HepG2 (cell line): ENCODE measurements around the gene MORN3. TPM values are rescaled to one million over a fixed set of nuclear protein-coding genes. Genes with fewer than 3 reads are reported as not detected.

Experiments used
- ATAC-seq: fragments of 200-7000 bp; cut with Tn5 transposase; 3 replicates; pipeline ENCODE4 v1.9.1; 2020; ENCODE audit warnings: mild to moderate bottlenecking, moderate library complexity
- BruUV-seq: library from RNA; stranded (reverse); fragments of 400-500 nt; replicated peaks from 2 replicates; lab custom pipeline; 2021; lab: Mats Ljungman, UMichigan
- CTCF ChIA-PET: fragments of 300-600 bp; formaldehyde crosslinking; extraction: SDS; loops from one replicate; lab custom pipeline; 2021; ENCODE audit warnings: low total read pairs, inconsistent platforms, low intra/inter-chr PET ratio; lab: Yijun Ruan, JAX
- POLR2A ChIA-PET: fragments of 350-600 bp; sonication (Branson Sonifier 250); formaldehyde crosslinking; loops from one replicate; lab custom pipeline; 2020; ENCODE audit warnings: antibody characterized with exemption, inconsistent platforms; lab: Yijun Ruan, JAX
- DNase-seq: peaks from one replicate; pipeline ENCODE4 v3.0.0-alpha.2; 2015; ENCODE audit warnings: low spot score
- FAIRE-seq: peaks from 3 replicates; lab custom pipeline; 2011; peaks lifted over from hg19 to GRCh38; lab: Jason Lieb, UNC
- H2AFZ ChIP-seq: one replicate; pipeline ENCODE4 v1.6.1; 2011; ENCODE audit warnings: low read length, inconsistent platforms
- H3K27ac ChIP-seq: fragments of 300-600 bp; 3 replicates; pipeline ENCODE4 v1.8.0; 2011; ENCODE audit warnings: mixed run types, mild to moderate bottlenecking, mixed read lengths, low read length, inconsistent platforms; ENCODE audit not compliant: insufficient read depth; ENCODE audit errors: extremely low read length
- H3K27me3 ChIP-seq, 2 experiments: fragments of 200-600 bp in 1 of 2; 2 replicates in 1 of 2; 3 replicates in 1 of 2; pipeline versions ENCODE4 v1.6.0 to v1.8.0; 2011; ENCODE audit warnings: low read length in 2 of 2, mild to moderate bottlenecking in 2 of 2, moderate library complexity in 2 of 2, inconsistent platforms in 1 of 2; ENCODE audit not compliant: insufficient read depth in 2 of 2, control insufficient read depth in 1 of 2
- H3K36me3 ChIP-seq, 2 experiments: fragments of 200-600 bp in 1 of 2; replicated peaks in 1 of 2; 2 replicates in 1 of 2; 3 replicates in 1 of 2; pipeline versions ENCODE4 v1.5.1 to v1.8.0; 2011; ENCODE audit warnings: low read length in 2 of 2, inconsistent platforms in 1 of 2; ENCODE audit not compliant: insufficient read depth in 2 of 2, control insufficient read depth in 1 of 2
- H3K4me1 ChIP-seq: 2 replicates; pipeline ENCODE4 v1.5.1; 2012; ENCODE audit warnings: low read length, inconsistent platforms; ENCODE audit not compliant: insufficient read depth
- H3K4me2 ChIP-seq: 2 replicates; pipeline ENCODE4 v1.6.0; 2011; ENCODE audit warnings: low read depth, low read length, inconsistent platforms
- H3K4me3 ChIP-seq, 3 experiments: fragments of 200-600 bp in 1 of 3; sonication (generic), shearing (Covaris generic) in 1 of 3; replicated peaks in 1 of 3; 2 replicates each; pipeline ENCODE4 v1.5.1; 2011 to 2016; ENCODE audit warnings: low read length in 3 of 3, inconsistent platforms in 2 of 3, low read depth in 2 of 3, mild to moderate bottlenecking in 2 of 3, control low read depth in 1 of 3, mixed read lengths in 1 of 3; ENCODE audit not compliant: insufficient read depth in 1 of 3
- H3K79me2 ChIP-seq: one replicate; pipeline ENCODE4 v1.6.1; 2011; ENCODE audit warnings: low read length, inconsistent platforms; ENCODE audit not compliant: insufficient read depth
- H3K9ac ChIP-seq: 2 replicates; pipeline ENCODE4 v1.6.0; 2011; ENCODE audit warnings: mild to moderate bottlenecking, low read depth, low read length, inconsistent platforms; ENCODE audit not compliant: insufficient read depth
- H3K9me3 ChIP-seq: 2 replicates; pipeline ENCODE4 v1.5.1; 2012; ENCODE audit warnings: mild to moderate bottlenecking, low read length
- H4K20me1 ChIP-seq: 2 replicates; pipeline ENCODE4 v1.6.0; 2011; ENCODE audit warnings: inconsistent platforms, mild to moderate bottlenecking, low read length, moderate library complexity; ENCODE audit not compliant: insufficient read depth
- CBFB ChIP-seq: sonication (generic); formaldehyde crosslinking; IDR thresholded peaks from 2 replicates; pipeline ENCODE4 v1.4.0; 2020; ENCODE audit warnings: missing genetic modification reagents
- ELF1 ChIP-seq: sonication (generic); formaldehyde crosslinking; IDR thresholded peaks from 2 replicates; pipeline ENCODE4 v1.4.0; 2020; ENCODE audit warnings: missing genetic modification reagents
- MEIS2 ChIP-seq: sonication (generic); formaldehyde crosslinking; IDR thresholded peaks from 2 replicates; pipeline ENCODE4 v1.9.0; 2021; ENCODE audit warnings: mild to moderate bottlenecking, missing genetic modification reagents
- MIXL1 ChIP-seq: IDR thresholded peaks from 2 replicates; pipeline ENCODE4 v1.6.1; 2016
- PAF1 ChIP-seq: IDR thresholded peaks from 2 replicates; pipeline ENCODE4 v1.6.1; 2016; ENCODE audit warnings: missing genetic modification reagents, missing compliant biosample characterization
- RBM39 ChIP-seq: fragments of 200-400 bp; formaldehyde crosslinking; IDR thresholded peaks from one replicate; pipeline ENCODE4 v1.6.1; 2018; ENCODE audit warnings: antibody characterized with exemption, mild to moderate bottlenecking, low read depth, low read length; ENCODE audit not compliant: poor library complexity, severe bottlenecking
- RCOR2 ChIP-seq: IDR thresholded peaks from 2 replicates; pipeline ENCODE4 v1.6.1; 2016; ENCODE audit warnings: missing biosample characterization, missing genetic modification reagents
- RFX3 ChIP-seq: IDR thresholded peaks from 2 replicates; pipeline ENCODE4 v1.6.1; 2016; ENCODE audit warnings: missing biosample characterization, missing genetic modification reagents
- SOX6 ChIP-seq, 2 experiments: fragments of 450-650 bp in 1 of 2; sonication (generic) in 1 of 2; formaldehyde crosslinking in 1 of 2; IDR thresholded peaks; 2 replicates each; pipeline versions ENCODE4 v1.4.0 to v1.6.1; 2017 to 2020; ENCODE audit warnings: antibody characterized with exemption in 1 of 2, mild to moderate bottlenecking in 1 of 2, missing genetic modification reagents in 1 of 2
- TBX2 ChIP-seq: sonication (generic); formaldehyde crosslinking; IDR thresholded peaks from 2 replicates; pipeline ENCODE4 v1.5.0; 2020; ENCODE audit warnings: missing genetic modification reagents, mild to moderate bottlenecking, borderline replicate concordance
- TMF1 ChIP-seq: sonication (generic); formaldehyde crosslinking; IDR thresholded peaks from 2 replicates; pipeline ENCODE4 v1.8.1; 2022; ENCODE audit warnings: low read depth, missing genetic modification reagents
- U2AF2 ChIP-seq: fragments of 200-400 bp; formaldehyde crosslinking; IDR thresholded peaks from 2 replicates; pipeline ENCODE4 v1.6.1; 2017; ENCODE audit warnings: low read depth, mild to moderate bottlenecking, low read length
- ZBTB49 ChIP-seq: sonication (generic); formaldehyde crosslinking; IDR thresholded peaks from 2 replicates; pipeline ENCODE4 v1.4.0; 2020; ENCODE audit warnings: missing genetic modification reagents, borderline replicate concordance
- ZEB1 ChIP-seq: IDR thresholded peaks from 2 replicates; pipeline ENCODE4 v1.6.1; 2012; ENCODE audit warnings: mild to moderate bottlenecking, low read depth, inconsistent platforms; ENCODE audit not compliant: insufficient replicate concordance
- ZFX ChIP-seq: sonication (generic); formaldehyde crosslinking; IDR thresholded peaks from 2 replicates; pipeline ENCODE4 v1.4.0; 2020; ENCODE audit warnings: mild to moderate bottlenecking, low read depth, missing genetic modification reagents, moderate library complexity
- ZNF207 ChIP-seq: fragments of 450-650 bp; IDR thresholded peaks from 2 replicates; pipeline ENCODE4 v1.6.1; 2016; ENCODE audit warnings: antibody characterized with exemption, borderline replicate concordance
- ZNF256 ChIP-seq: sonication (generic); formaldehyde crosslinking; conservative IDR thresholded peaks from 2 replicates; pipeline ENCODE4 v1.4.0; 2020; ENCODE audit warnings: missing genetic modification reagents
- ZNF446 ChIP-seq: sonication (generic); formaldehyde crosslinking; IDR thresholded peaks from 2 replicates; pipeline ENCODE4 v1.5.0; 2020; ENCODE audit warnings: mild to moderate bottlenecking, missing genetic modification reagents
- ZNF451 ChIP-seq: sonication (generic); formaldehyde crosslinking; IDR thresholded peaks from 2 replicates; pipeline ENCODE4 v1.5.0; 2020; ENCODE audit warnings: mild to moderate bottlenecking, missing genetic modification reagents
- ZNF557 ChIP-seq: sonication (generic); formaldehyde crosslinking; IDR thresholded peaks from 2 replicates; pipeline ENCODE4 v1.4.0; 2020; ENCODE audit warnings: missing genetic modification reagents
- ZNF792 ChIP-seq: IDR thresholded peaks from 2 replicates; pipeline ENCODE4 v1.6.1; 2016
- ZNF879 ChIP-seq: sonication (generic); formaldehyde crosslinking; IDR thresholded peaks from 2 replicates; pipeline ENCODE4 v1.8.1; 2023; ENCODE audit warnings: missing genetic modification reagents
- WGBS: methylation state at CpG from one replicate; pipeline ENCODE4 v1.1.6; 2017; ENCODE audit warnings: low lambda C conversion rate; 5-methylcytosine and 5-hydroxymethylcytosine counted together
- in situ Hi-C: cut with HindIII; loops from 2 replicates; pipeline ENCODE4 v1.10.0; 2017; ENCODE audit warnings: low pct_unique_long_range_greater_than_20kb; ENCODE audit not compliant: extremely low pct_ligation_motif_present
- intact Hi-C: fragments of 100-400 bp; cut with micrococcal nuclease; formaldehyde crosslinking; loops from one replicate; pipeline ENCODE4 v1.10.0; 2022; ENCODE audit not compliant: unreplicated experiment
- polyA plus RNA-seq, 8 experiments: library from polyadenylated mRNA; depleted of rRNA in 3 of 8; stranded (reverse) in 7 of 8; unstranded in 1 of 8; fragments of >200 nt; fragmentation: Illumina TruSeq in 4 of 8; extraction: Trizol in 4 of 8; gene quantifications; 2 replicates each; pipeline versions ENCODE4 v1.2.1 to v1.2.3, GENCODE V29; 2011 to 2016; ENCODE audit warnings: low read depth in 4 of 8, missing spikeins in 1 of 8, mixed read lengths in 1 of 8; ENCODE audit not compliant: insufficient read depth in 1 of 8
- total RNA-seq, 5 experiments: library from RNA; depleted of rRNA; stranded (reverse); fragments of >200 nt; fragmentation: Illumina TruSeq; extraction: Trizol; gene quantifications; 2 replicates each; pipeline ENCODE4 v1.2.3, GENCODE V29; 2016; ENCODE audit warnings: low read depth in 1 of 5
- TF ChIP-seq, protein P1 (sequence below): sonication (generic); formaldehyde crosslinking; IDR thresholded peaks from 2 replicates; pipeline ENCODE4 v1.9.0; 2021; ENCODE audit warnings: missing genetic modification reagents, mild to moderate bottlenecking, borderline replicate concordance
- TF ChIP-seq, protein P2 (sequence below): sonication (generic); formaldehyde crosslinking; IDR thresholded peaks from 2 replicates; pipeline ENCODE4 v1.8.1; 2023; ENCODE audit warnings: mild to moderate bottlenecking, missing genetic modification reagents

Gene MORN3
- total and polyA plus RNA-seq, 2 of the 13 experiments (the other 11 are each of a cell fraction or from before 2014, with no cell fraction given): 1.1 to 2.0 TPM

GRCh38 chr12:121651320-121651719, 18.1 kb downstream of the MORN3 start (continued):
- no peak for TF ChIP-seq U2AF2
- no peak for TF ChIP-seq RFX3
- no peak for TF ChIP-seq ZNF451
- no peak for TF ChIP-seq SOX6 (IDR thresholded peaks at IDR 0.05)
- no peak for TF ChIP-seq SOX6 (CRISPR knock-in tag; IDR thresholded peaks at IDR 0.05)
- no peak for TF ChIP-seq TMF1

DNA sequence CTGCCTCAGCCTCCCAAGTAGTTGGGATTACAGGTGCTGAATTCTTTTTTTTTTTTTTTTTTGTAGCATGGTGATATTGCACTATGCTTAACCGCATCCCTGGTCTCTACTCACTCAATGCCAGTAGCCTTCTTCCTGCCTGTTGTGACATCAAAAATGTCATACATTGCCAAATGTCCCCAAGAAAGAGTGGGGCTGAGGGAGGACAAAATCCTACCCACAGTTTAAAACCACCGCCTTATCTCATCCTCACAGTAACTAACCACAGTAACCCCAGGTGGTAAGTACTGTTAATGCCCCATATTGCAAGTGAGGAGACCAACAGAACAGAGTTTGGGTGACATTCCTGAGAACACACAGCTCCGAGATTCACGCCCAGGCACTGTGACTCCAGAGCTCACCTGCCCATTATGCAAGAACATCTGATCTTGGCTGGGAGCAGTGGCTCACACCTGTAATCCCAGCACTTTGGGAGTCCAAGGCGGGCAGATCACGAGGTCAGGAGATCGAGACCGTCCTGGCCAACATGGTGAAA, 19.6 kb downstream of the MORN3 start:
- ATAC-seq: no peak
- BruUV-seq: no TSS peak
- in situ Hi-C loops: no loop called here
- no peak for DNase-seq
- Histone ChIP-seq H3K4me2 (no peak overlapping the region), H3K79me2 (no peaks in the 10 kb centered on the region), H4K20me1 (no peaks in the 10 kb centered on the region), H3K36me3 (no peaks in the 10 kb centered on the region), H3K27ac (no peak overlapping the region), H3K4me3 (no peak overlapping the region), H3K4me1 (no peaks in the 10 kb centered on the region), H2AFZ (no peak overlapping the region), H3K9me3 (no peaks in the 10 kb centered on the region), H3K27me3 (no peaks in the 10 kb centered on the region), H3K9ac (no peak overlapping the region)
- no peak for FAIRE-seq
- intact Hi-C loops: no loop called here
- POLR2A ChIA-PET: no interaction called here
- CTCF ChIA-PET: no interaction called here
- 95% methylated on average over 8 of the region's 8 CpGs for WGBS
- no peak for TF ChIP-seq ZNF557 (CRISPR knock-in tag)
- no peak for TF ChIP-seq MIXL1 (CRISPR knock-in tag)
- no peak for TF ChIP-seq RBM39
- TF ChIP-seq, protein P1, sequence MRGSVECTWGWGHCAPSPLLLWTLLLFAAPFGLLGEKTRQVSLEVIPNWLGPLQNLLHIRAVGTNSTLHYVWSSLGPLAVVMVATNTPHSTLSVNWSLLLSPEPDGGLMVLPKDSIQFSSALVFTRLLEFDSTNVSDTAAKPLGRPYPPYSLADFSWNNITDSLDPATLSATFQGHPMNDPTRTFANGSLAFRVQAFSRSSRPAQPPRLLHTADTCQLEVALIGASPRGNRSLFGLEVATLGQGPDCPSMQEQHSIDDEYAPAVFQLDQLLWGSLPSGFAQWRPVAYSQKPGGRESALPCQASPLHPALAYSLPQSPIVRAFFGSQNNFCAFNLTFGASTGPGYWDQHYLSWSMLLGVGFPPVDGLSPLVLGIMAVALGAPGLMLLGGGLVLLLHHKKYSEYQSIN (CRISPR knock-in tag): no peak
- no peak for TF ChIP-seq TBX2 (CRISPR knock-in tag)
- no peak for TF ChIP-seq ZNF446 (CRISPR knock-in tag)
- no peak for TF ChIP-seq ZFX (CRISPR knock-in tag)
- TF ChIP-seq, protein P2, sequence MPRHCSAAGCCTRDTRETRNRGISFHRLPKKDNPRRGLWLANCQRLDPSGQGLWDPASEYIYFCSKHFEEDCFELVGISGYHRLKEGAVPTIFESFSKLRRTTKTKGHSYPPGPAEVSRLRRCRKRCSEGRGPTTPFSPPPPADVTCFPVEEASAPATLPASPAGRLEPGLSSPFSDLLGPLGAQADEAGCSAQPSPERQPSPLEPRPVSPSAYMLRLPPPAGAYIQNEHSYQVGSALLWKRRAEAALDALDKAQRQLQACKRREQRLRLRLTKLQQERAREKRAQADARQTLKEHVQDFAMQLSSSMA (CRISPR knock-in tag): no peak
- TF ChIP-seq ELF1 (CRISPR knock-in tag): no peak
- no peak for TF ChIP-seq ZNF792 (CRISPR knock-in tag)
- no peak for TF ChIP-seq PAF1 (CRISPR knock-in tag)
- no peak for TF ChIP-seq ZNF207
- no peak for TF ChIP-seq ZNF256
- no peak for TF ChIP-seq ZNF879 (CRISPR knock-in tag)
- TF ChIP-seq CBFB (CRISPR knock-in tag): no peak
- no peak for TF ChIP-seq ZBTB49 (CRISPR knock-in tag)
- no peak for TF ChIP-seq RCOR2 (CRISPR knock-in tag)
- no peak for TF ChIP-seq MEIS2 (CRISPR knock-in tag)
- TF ChIP-seq ZEB1: no peak
